SK-N-SH (cell line): ENCODE results near the gene BABAM2. TPM values are rescaled to one million over a fixed set of nuclear protein-coding genes. Genes with fewer than 3 reads are reported as not detected.

Experiments used
- CTCF ChIA-PET: fragments of 300-600, 350-600 bp; formaldehyde crosslinking; extraction: SDS; loops from one replicate; lab custom pipeline; 2021; lab: Yijun Ruan, JAX
- POLR2A ChIA-PET: fragments of 350-600 bp; sonication (Branson Sonifier 250); formaldehyde crosslinking; extraction: SDS; loops from one replicate; lab custom pipeline; 2020; ENCODE audit warnings: antibody characterized with exemption, inconsistent platforms; lab: Yijun Ruan, JAX
- DNase-seq: peaks from one replicate; pipeline ENCODE4 v3.0.0; 2012
- H2AFZ ChIP-seq: fragments of 200-600 bp; sonication (generic); 2 replicates; pipeline ENCODE4 v1.8.1; 2016; ENCODE audit warnings: antibody characterized with exemption, mild to moderate bottlenecking, low read depth
- H3F3A ChIP-seq: fragments of 200-600 bp; sonication (generic); replicated peaks from 2 replicates; pipeline ENCODE3; 2016; ENCODE audit warnings: antibody characterized with exemption, mild to moderate bottlenecking; ENCODE audit not compliant: insufficient read depth
- H3K27ac ChIP-seq, 2 experiments: fragments of 200-500 bp in 1 of 2; fragments of 200-600 bp in 1 of 2; sonication (Bioruptor generic) in 1 of 2; sonication (generic), shearing (Covaris generic) in 1 of 2; 2 replicates each; pipeline versions ENCODE4 v1.5.1 to v1.6.1; 2014 to 2016; ENCODE audit warnings: low read depth in 2 of 2, inconsistent platforms in 1 of 2, low read length in 1 of 2, mild to moderate bottlenecking in 1 of 2, mixed read lengths in 1 of 2
- H3K27me3 ChIP-seq: fragments of 200-600 bp; sonication (generic), shearing (Covaris generic); 2 replicates; pipeline ENCODE4 v1.6.1; 2016; ENCODE audit warnings: mixed run types; ENCODE audit not compliant: insufficient read depth
- H3K36me3 ChIP-seq, 2 experiments: fragments of 200-500 bp in 1 of 2; fragments of 200-600 bp in 1 of 2; sonication (Bioruptor generic) in 1 of 2; sonication (generic) in 1 of 2; replicated peaks in 1 of 2; 2 replicates each; pipeline versions ENCODE3 to v1.5.1; 2014 to 2016; ENCODE audit warnings: low read length in 1 of 2, mild to moderate bottlenecking in 1 of 2; ENCODE audit not compliant: insufficient read depth in 2 of 2, control insufficient read depth in 1 of 2
- H3K4me1 ChIP-seq, 2 experiments: fragments of 200-500 bp in 1 of 2; fragments of 200-600 bp in 1 of 2; sonication (Bioruptor generic) in 1 of 2; sonication (generic), shearing (Covaris generic) in 1 of 2; 2 replicates each; pipeline versions ENCODE4 v1.5.1 to v1.6.1; 2014 to 2016; ENCODE audit warnings: low read depth in 1 of 2, low read length in 1 of 2, mixed run types in 1 of 2; ENCODE audit not compliant: insufficient read depth in 2 of 2, control insufficient read depth in 1 of 2
- H3K4me2 ChIP-seq: fragments of 200-600 bp; sonication (generic), shearing (Covaris generic); 2 replicates; pipeline ENCODE4 v1.6.1; 2017; ENCODE audit warnings: mixed run types
- H3K4me3 ChIP-seq, 2 experiments: fragments of 200-500 bp in 1 of 2; fragments of 200-600 bp in 1 of 2; sonication (Bioruptor generic) in 1 of 2; sonication (generic), shearing (Covaris generic) in 1 of 2; 2 replicates each; pipeline versions ENCODE4 v1.5.1 to v1.8.1; 2014 to 2016; ENCODE audit warnings: low read depth in 2 of 2, inconsistent platforms in 1 of 2, low read length in 1 of 2, mild to moderate bottlenecking in 1 of 2, mixed read lengths in 1 of 2, moderate library complexity in 1 of 2
- H3K79me2 ChIP-seq: fragments of 200-600 bp; sonication (generic); 2 replicates; pipeline ENCODE4 v1.8.1; 2017; ENCODE audit warnings: mild to moderate bottlenecking; ENCODE audit not compliant: insufficient read depth
- H3K9ac ChIP-seq: fragments of 200-600 bp; sonication (generic); 2 replicates; pipeline ENCODE4 v1.6.1; 2017; ENCODE audit warnings: mixed run types
- H3K9me2 ChIP-seq: fragments of 200-600 bp; sonication (generic); 2 replicates; pipeline ENCODE4 v1.6.1; 2017; ENCODE audit warnings: mixed run types
- H3K9me3 ChIP-seq: fragments of 200-600 bp; sonication (generic); 2 replicates; pipeline ENCODE4 v1.6.1; 2017; ENCODE audit warnings: mixed run types, mild to moderate bottlenecking, moderate library complexity
- H4K20me1 ChIP-seq: fragments of 200-600 bp; sonication (generic); 2 replicates; pipeline ENCODE4 v1.6.1; 2017; ENCODE audit warnings: mild to moderate bottlenecking, mixed run types; ENCODE audit not compliant: insufficient read depth
- CHD2 ChIP-seq: fragments of 150-350 bp; IDR thresholded peaks from 2 replicates; pipeline ENCODE4 v1.6.1; 2018; ENCODE audit warnings: low read length; ENCODE audit not compliant: partially characterized antibody
- ELF1 ChIP-seq: IDR thresholded peaks from 2 replicates; pipeline ENCODE4 v1.4.0; 2012
- EP300 ChIP-seq, 2 experiments: IDR thresholded peaks; 2 replicates each; pipeline versions ENCODE4 v1.4.0 to v1.6.1; 2012; ENCODE audit warnings: borderline replicate concordance in 1 of 2, low read depth in 1 of 2, low read length in 1 of 2
- EZH2phosphoT487 ChIP-seq: fragments of 200-600 bp; sonication (generic); IDR thresholded peaks from 2 replicates; pipeline ENCODE4 v1.6.1; 2017; ENCODE audit warnings: low read depth, mixed run types, mild to moderate bottlenecking, antibody characterized with exemption, moderate library complexity, borderline replicate concordance
- FOXM1 ChIP-seq: IDR thresholded peaks from 2 replicates; pipeline ENCODE4 v1.4.0; 2012; ENCODE audit warnings: low read depth, mild to moderate bottlenecking
- GABPA ChIP-seq: IDR thresholded peaks from 2 replicates; pipeline ENCODE4 v1.4.0; 2012; ENCODE audit warnings: low read depth, mild to moderate bottlenecking
- GATA2 ChIP-seq: sonication (generic); formaldehyde crosslinking; IDR thresholded peaks from 2 replicates; pipeline ENCODE4 v1.5.0; 2020; ENCODE audit warnings: mild to moderate bottlenecking, missing genetic modification reagents
- JUND ChIP-seq: IDR thresholded peaks from 2 replicates; pipeline ENCODE4 v1.4.0; 2012
- MEF2A ChIP-seq: IDR thresholded peaks from 2 replicates; pipeline ENCODE4 v1.4.0; 2012; ENCODE audit warnings: low read depth, borderline replicate concordance
- MXI1 ChIP-seq: IDR thresholded peaks from 2 replicates; pipeline ENCODE4 v1.6.1; 2012; ENCODE audit warnings: mild to moderate bottlenecking, low read depth, low read length, improper control_type of control experiment
- NFIC ChIP-seq: IDR thresholded peaks from 2 replicates; pipeline ENCODE4 v1.4.0; 2012; ENCODE audit warnings: borderline replicate concordance
- NRF1 ChIP-seq: IDR thresholded peaks from 2 replicates; pipeline ENCODE4 v1.6.1; 2012; ENCODE audit warnings: low read depth, mild to moderate bottlenecking, low read length
- POLR2AphosphoS5 ChIP-seq: IDR thresholded peaks from 2 replicates; pipeline ENCODE4 v1.6.1; 2012; ENCODE audit warnings: low read depth, low read length
- RAD21 ChIP-seq: IDR thresholded peaks from 2 replicates; pipeline ENCODE4 v1.6.1; 2012; ENCODE audit warnings: mild to moderate bottlenecking, low read length
- RCOR1 ChIP-seq: fragments of 150-350 bp; IDR thresholded peaks from 2 replicates; pipeline ENCODE4 v1.6.1; 2017; ENCODE audit warnings: antibody characterized with exemption, low read length
- RFX5 ChIP-seq: IDR thresholded peaks from 2 replicates; pipeline ENCODE4 v1.6.1; 2012; ENCODE audit warnings: mild to moderate bottlenecking, improper control_type of control experiment, low read length
- RXRA ChIP-seq: IDR thresholded peaks from 2 replicates; pipeline ENCODE4 v1.4.0; 2012; ENCODE audit warnings: low read depth, mild to moderate bottlenecking, borderline replicate concordance
- SMC3 ChIP-seq: IDR thresholded peaks from 2 replicates; pipeline ENCODE4 v1.6.1; 2012; ENCODE audit warnings: low read depth, low read length, improper control_type of control experiment
- TAF1 ChIP-seq: IDR thresholded peaks from 2 replicates; pipeline ENCODE4 v1.6.1; 2012; ENCODE audit warnings: low read depth, mild to moderate bottlenecking, low read length, moderate library complexity, borderline replicate concordance
- TCF12 ChIP-seq: IDR thresholded peaks from 2 replicates; pipeline ENCODE4 v1.4.0; 2012
- TEAD4 ChIP-seq: IDR thresholded peaks from 2 replicates; pipeline ENCODE4 v1.4.0; 2012; ENCODE audit warnings: mild to moderate bottlenecking, borderline replicate concordance; ENCODE audit not compliant: insufficient read depth
- YY1 ChIP-seq: IDR thresholded peaks from 2 replicates; pipeline ENCODE4 v1.4.0; 2012; ENCODE audit warnings: low read depth, mild to moderate bottlenecking
- WGBS: methylation state at CpG from one replicate; pipeline ENCODE4 v1.1.6; 2017; ENCODE audit warnings: low lambda C conversion rate; 5-methylcytosine and 5-hydroxymethylcytosine counted together
- polyA plus RNA-seq, 3 experiments: library from polyadenylated mRNA; depleted of rRNA; stranded (reverse); fragments of >200 nt; gene quantifications; 2 replicates each; pipeline ENCODE4 v1.2.3, GENCODE V29; 2012
- TF ChIP-seq, protein P1 (sequence below): IDR thresholded peaks from 2 replicates; pipeline ENCODE4 v1.6.1; 2012; ENCODE audit warnings: mild to moderate bottlenecking, low read depth, low read length, moderate library complexity
- TF ChIP-seq, protein P2 (sequence below): fragments of 150-350 bp; IDR thresholded peaks from 2 replicates; pipeline ENCODE4 v1.6.1; 2017; ENCODE audit warnings: antibody characterized with exemption, low read length, low read depth, borderline replicate concordance
- TF ChIP-seq, protein P3 (sequence below): IDR thresholded peaks from 2 replicates; pipeline ENCODE4 v1.4.0; 2012; ENCODE audit warnings: low read depth
- TF ChIP-seq, protein P4 (sequence below): IDR thresholded peaks from 2 replicates; pipeline ENCODE4; 2012

BABAM2 gene
- polyA plus RNA-seq, 1 of the 3 experiments (the other 2 are of a cell fraction) = 34.0 TPM

DNA sequence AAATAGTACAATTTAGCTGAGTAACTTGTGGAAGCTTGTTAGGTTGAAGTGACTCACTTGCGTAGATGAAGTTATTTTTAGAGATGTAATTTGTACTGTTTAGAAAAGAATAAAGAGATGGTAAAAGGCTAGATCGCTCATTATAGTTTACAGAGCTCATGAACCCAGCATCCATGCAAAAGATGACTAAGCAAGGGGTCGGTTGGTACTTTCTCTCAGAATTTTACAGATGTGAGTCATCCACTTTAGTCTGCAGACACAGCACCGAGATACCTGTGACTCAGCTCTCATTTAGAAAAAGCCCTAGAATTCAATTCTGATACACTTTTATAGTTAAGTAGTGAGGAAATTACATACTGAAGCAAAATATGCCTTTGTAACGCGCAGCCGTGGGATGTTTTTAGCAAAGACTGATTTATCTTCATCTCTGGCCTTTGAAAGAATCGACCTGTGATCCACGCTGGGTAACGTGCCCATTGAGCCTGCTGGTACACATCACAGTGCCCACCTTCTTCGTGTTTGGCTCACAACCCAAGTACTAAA lies 385.6 kb downstream of the BABAM2 start (continued):
- TF ChIP-seq, protein P1, sequence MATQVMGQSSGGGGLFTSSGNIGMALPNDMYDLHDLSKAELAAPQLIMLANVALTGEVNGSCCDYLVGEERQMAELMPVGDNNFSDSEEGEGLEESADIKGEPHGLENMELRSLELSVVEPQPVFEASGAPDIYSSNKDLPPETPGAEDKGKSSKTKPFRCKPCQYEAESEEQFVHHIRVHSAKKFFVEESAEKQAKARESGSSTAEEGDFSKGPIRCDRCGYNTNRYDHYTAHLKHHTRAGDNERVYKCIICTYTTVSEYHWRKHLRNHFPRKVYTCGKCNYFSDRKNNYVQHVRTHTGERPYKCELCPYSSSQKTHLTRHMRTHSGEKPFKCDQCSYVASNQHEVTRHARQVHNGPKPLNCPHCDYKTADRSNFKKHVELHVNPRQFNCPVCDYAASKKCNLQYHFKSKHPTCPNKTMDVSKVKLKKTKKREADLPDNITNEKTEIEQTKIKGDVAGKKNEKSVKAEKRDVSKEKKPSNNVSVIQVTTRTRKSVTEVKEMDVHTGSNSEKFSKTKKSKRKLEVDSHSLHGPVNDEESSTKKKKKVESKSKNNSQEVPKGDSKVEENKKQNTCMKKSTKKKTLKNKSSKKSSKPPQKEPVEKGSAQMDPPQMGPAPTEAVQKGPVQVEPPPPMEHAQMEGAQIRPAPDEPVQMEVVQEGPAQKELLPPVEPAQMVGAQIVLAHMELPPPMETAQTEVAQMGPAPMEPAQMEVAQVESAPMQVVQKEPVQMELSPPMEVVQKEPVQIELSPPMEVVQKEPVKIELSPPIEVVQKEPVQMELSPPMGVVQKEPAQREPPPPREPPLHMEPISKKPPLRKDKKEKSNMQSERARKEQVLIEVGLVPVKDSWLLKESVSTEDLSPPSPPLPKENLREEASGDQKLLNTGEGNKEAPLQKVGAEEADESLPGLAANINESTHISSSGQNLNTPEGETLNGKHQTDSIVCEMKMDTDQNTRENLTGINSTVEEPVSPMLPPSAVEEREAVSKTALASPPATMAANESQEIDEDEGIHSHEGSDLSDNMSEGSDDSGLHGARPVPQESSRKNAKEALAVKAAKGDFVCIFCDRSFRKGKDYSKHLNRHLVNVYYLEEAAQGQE = peak; percentile 65; the same call in 1 of the 2 replicates
- TF ChIP-seq MXI1 (no peak), RAD21 (no peak), CHD2 (no peak), YY1 (peak; percentile 50; the same call in 1 of the 2 replicates), NFIC (peak; percentile 80), GABPA (no peak), ELF1 (no peak), TAF1 (no peak), TCF12 (peak; percentile 92), POLR2AphosphoS5 (peak; percentile 78; the same call in 1 of the 2 replicates), RCOR1 (no peak), NRF1 (0 out of 2 replicates have a peak, but pooled peaks have one; percentile 23), JUND (peak; percentile 99), TEAD4 (peak; percentile 97), RFX5 (no peak), EZH2phosphoT487 (no peak), GATA2 (no peak), FOXM1 (peak; percentile 95; the same call in 1 of the 2 replicates), SMC3 (0 out of 2 replicates have a peak, but pooled peaks have one; percentile 3), EP300 (IDR thresholded peaks at IDR 0.05; ENCODE audit: borderline replicate concordance in 1 of 2, low read depth in 1 of 2, low read length in 1 of 2) (peak in 1 of 2 experiments; percentile 98; a peak in 2 of 4 replicates)

DNA sequence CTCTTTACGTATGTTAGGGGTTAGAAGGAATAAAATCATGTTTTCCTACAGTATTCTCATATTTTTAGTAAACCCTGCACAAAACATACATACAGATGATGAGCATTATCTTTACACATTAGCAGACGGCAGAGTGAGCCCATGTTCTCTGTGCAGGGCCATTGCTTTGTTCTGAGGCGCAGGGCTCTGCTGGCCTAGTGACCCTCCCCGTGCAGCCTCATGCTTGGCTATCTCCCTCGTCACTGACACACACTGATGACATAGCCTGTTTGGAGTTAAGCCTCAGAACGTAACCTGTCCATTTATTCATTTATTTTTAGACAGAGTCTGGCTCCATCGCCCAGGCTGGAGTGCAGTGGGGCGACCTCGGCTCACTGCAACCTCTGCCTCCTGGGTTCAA lies 386.3 kb downstream of the BABAM2 start:
- Histone ChIP-seq H3F3A (peaks cover 29% of the 10 kb centered on the region), H3K9me2 (no peaks in the 10 kb centered on the region), H3K4me2 (peak overlapping the region; percentile 58), H3K9me3 (no peaks in the 10 kb centered on the region), H3K79me2 (no peaks in the 10 kb centered on the region), H4K20me1 (no peaks in the 10 kb centered on the region), H3K9ac (peak overlapping the region; percentile 60), H3K27me3 (no peaks in the 10 kb centered on the region), H3K27ac (peak overlapping the region; percentile 61 to 96), H2AFZ (no peak overlapping the region), H3K4me3 (no peak overlapping the region), H3K36me3 (no peaks in the 10 kb centered on the region), H3K4me1 (peaks cover 11 to 30% of the 10 kb centered on the region in 2 experiments; a peak in 3 of 4 replicates)
- 73% methylated on average over 9 of the region's 9 CpGs for WGBS
- TF ChIP-seq TEAD4 (no peak), NRF1 (no peak), MXI1 (no peak), GABPA (no peak), TAF1 (no peak), MEF2A (no peak), POLR2AphosphoS5 (no peak), RXRA (no peak), GATA2 (no peak)
- TF ChIP-seq, protein P2, sequence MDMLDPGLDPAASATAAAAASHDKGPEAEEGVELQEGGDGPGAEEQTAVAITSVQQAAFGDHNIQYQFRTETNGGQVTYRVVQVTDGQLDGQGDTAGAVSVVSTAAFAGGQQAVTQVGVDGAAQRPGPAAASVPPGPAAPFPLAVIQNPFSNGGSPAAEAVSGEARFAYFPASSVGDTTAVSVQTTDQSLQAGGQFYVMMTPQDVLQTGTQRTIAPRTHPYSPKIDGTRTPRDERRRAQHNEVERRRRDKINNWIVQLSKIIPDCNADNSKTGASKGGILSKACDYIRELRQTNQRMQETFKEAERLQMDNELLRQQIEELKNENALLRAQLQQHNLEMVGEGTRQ = no peak
- TF ChIP-seq, protein P3, sequence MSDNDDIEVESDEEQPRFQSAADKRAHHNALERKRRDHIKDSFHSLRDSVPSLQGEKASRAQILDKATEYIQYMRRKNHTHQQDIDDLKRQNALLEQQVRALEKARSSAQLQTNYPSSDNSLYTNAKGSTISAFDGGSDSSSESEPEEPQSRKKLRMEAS = no peak
- TF ChIP-seq, protein P4, sequence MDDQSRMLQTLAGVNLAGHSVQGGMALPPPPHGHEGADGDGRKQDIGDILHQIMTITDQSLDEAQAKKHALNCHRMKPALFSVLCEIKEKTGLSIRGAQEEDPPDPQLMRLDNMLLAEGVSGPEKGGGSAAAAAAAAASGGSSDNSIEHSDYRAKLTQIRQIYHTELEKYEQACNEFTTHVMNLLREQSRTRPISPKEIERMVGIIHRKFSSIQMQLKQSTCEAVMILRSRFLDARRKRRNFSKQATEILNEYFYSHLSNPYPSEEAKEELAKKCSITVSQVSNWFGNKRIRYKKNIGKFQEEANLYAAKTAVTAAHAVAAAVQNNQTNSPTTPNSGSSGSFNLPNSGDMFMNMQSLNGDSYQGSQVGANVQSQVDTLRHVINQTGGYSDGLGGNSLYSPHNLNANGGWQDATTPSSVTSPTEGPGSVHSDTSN = no peak
- CTCF ChIA-PET = no interaction called here
- DNase-seq = no peak
- POLR2A ChIA-PET = no interaction called here
